AG08396 (cell line): ENCODE results near the gene NPTX1.

Experiments
- DNase-seq: peaks from one replicate; pipeline ENCODE4 v3.0.0; 2012; ENCODE audit warnings: low spot score, mixed read lengths

Gene NPTX1

DNA sequence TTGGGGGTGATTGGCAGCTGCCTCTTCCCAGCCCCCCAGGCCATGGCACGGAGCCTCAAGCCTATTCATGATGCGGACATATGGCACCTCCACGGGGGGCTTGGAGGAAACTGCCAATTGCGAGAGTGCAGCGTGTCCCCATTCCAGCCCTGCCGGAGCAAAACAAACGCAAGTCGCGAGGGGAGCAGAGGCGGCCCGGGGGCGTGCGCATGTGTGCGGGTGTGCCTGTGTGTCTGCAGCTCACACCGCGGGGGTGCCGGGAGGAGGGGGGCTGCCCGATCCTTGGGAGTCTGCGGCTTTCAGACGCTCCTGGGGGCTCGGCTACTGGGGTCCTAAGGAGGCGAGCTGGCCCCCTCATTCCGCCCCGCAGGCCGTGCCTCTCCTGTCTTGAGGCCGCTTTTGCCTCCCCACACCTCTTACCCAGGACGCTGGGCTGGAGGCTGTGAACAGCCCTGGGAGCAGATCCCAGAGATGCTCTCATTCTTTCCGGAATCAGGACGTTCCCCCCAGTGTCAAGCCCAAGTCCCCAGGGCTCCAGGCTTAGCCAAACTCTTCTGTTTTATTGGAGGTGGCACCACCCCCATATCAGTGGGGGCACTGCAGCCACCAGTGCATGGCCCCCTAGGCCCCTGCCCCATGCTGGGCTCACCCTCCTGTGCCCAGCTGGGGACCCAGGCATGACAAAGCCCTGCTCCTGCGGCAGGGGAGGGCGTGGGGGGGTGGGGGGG, 32.3 kb downstream of the NPTX1 start:
- no peak for DNase-seq

DNA sequence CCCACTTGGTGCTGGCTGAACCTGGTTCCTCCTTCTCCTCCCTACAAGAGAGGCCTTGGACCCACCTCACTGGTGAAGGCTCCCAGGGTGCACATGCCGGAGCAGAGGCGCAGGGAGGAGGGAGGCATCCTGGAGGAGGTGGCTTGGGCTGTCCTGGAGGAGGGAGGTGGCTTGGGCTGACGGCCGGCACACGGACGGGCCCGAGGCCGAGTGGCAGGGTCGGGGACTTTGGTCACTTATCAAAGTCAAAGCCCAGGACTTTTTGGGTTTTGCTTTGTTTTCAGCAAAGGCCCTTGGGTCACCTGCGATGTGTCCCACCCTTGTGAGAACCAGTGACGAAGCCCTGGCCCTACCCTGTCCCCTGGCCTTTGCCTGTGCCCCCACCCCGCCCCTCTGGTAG, 32.9 kb downstream of the NPTX1 start:
- DNase-seq = no peak

DNA sequence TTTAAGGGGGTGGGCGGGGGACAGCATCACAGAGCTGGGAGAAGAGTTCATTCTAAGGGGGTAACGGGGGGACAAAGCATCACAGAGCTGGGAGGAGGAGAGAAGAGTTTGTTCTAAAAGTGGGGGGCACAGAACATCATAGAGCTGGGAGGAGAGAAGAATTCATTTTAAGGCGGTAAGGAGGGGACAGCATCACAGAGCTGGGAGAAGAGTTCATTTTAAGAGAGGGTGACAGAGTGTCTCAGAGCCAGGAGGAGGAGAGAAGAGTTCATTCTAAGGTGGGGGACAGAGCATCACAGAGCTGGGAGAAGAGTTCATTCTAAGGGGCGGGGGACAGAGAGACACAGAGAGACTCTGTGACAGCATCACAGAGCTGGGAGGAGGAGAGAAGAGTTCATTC, 33.6 kb downstream of the NPTX1 start:
- no peak for DNase-seq

GRCh38 chr17:80442323-80442659, 34.1 kb downstream of the NPTX1 start:
- no peak for DNase-seq

GRCh38 chr17:80441598-80442322, 34.6 kb downstream of the NPTX1 start:
- DNase-seq = no peak

DNA sequence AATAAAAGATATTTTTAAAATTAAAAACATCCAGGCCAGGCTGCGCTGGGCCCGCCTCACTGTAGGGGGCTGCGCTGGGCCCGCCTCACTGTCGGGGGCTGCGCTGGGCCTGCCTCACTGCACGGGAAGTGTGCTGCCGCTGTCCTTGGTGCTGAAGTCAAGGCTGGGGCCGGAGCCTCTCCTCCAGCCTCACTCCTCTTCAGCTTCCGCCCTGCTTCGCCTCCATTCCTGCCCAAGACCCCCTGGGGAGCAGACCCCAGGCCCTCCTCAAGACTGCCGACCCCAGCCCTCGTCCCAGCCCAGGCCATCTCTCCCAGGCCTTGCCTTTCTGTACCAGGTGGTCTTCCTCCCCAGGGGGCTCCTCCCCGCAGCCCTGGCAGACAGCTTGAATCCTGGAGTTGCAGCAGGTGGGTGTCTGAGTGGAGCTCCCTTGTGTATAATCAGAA, 35.3 kb downstream of the NPTX1 start:
- peak; percentile 89 for DNase-seq

DNA sequence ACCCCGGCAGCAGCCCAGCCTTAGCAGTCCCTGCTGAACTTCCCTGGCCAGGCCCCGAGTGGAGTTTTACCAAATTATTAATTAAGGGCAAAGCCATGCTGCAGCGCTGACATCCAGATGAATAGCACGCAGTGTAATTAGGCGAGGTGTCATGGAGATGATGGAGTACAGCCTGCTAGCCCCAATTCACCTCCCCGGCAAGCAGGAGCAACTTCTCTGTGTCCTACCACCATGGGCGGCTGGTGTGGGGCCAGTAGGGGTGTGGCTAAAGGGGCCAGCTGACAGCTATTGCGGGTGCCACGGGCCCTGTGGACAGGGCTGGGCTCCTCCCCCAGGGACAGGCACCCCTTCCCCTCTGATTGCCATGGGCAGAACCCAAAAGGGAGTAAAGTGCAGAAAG, 36.9 kb downstream of the NPTX1 start:
- no peak for DNase-seq

GRCh38 chr17:80438806-80439205, 37.6 kb downstream of the NPTX1 start:
- no peak for DNase-seq

DNA sequence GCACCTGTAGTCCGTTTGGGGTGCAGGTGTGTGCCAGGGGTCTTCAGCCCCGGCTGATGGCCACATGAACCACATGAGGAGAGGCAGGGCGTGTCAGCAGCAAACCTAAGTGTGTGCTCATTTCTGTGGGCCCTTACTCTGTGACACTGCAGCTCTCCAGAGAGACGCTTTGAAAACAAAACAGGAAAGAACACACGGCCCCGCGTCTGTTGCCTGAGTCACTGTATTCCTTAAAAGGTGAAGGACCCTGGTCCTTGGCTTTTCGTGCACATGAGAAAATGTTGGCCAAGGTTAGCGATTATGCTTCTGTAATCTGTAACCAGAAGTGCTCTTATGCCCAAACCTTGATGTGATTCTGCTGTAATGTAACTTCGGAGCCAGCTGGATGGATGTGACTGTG, 38.9 kb downstream of the NPTX1 start:
- DNase-seq = no peak

GRCh38 chr17:80433916-80434666, 42.3 kb downstream of the NPTX1 start:
- DNase-seq = no peak

DNA sequence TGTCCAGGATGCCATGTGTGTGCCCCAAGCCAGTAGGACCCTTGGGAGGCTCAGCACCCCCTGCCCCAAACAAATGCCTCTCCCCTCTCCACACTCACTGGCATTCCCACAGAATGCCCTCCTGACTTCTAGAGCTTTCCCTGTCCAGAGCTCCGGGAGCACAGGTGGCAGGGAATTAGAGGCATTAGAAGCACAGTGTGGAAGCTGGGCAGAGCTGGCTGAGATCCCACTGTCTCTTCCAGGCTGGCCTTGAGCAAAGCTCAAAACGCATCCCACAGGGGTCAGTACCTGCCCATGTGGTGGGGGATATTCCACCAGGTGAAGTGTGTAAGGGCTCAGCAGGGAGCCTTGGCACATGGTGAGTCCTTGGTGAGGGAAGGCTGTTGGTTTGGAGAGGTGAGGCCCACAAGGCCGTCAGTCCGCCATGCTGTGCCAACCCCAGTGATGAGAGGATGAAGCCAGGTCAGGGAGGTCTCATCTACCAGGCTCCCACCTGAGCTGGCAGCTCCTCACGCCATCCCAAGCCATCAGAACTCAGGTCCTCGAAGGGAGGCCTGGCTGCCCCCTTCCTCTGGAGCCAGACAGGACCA, 43.4 kb downstream of the NPTX1 start:
- no peak for DNase-seq

GRCh38 chr17:80432350-80432955, 44.0 kb downstream of the NPTX1 start:
- DNase-seq = no peak

- no peak for DNase-seq
Observed at GRCh38 chr17:80431246-80432195, 44.9 kb downstream of the NPTX1 start.

DNA sequence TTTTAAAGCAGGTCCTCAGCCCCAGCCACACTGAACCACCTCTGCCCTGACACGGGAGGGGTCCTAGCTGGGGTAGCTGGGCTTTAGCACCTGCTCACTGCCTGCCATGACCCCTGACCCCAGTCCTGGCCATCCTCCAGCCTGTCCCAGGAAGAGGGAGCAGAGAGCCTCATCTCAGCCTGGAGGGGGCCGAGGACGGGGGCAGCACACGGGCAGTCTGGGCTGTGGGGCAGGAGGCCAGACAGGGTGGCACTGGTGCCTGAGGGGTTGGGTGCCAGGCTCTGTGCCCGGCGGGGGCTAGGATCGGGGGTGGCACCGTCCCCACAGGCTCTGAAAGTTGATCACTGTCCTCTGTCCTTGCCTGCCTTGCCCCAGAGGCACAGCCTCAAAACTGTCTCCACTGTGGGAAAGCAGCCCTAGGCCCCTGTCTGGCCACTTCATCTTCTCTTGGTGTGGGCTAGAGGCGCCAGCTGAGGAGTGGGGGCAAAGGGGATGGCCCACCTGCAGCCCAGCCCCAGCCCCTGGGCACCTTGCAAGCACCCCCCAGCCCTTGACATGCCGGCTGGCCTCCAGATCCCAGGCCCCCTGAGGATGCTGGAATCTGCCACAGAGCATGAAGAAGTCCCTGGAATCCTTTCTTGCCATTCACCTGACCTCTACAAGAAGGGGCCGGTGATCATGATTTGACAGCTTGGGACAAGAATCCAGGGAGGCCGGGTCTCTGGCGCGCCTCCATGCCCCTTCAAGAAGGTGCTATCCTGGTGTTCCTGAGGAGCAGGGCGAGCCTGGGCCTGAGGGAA, 45.8 kb downstream of the NPTX1 start:
- DNase-seq = no peak

- no peak for DNase-seq
Observed at GRCh38 chr17:80429356-80430275, 46.8 kb downstream of the NPTX1 start.

DNA sequence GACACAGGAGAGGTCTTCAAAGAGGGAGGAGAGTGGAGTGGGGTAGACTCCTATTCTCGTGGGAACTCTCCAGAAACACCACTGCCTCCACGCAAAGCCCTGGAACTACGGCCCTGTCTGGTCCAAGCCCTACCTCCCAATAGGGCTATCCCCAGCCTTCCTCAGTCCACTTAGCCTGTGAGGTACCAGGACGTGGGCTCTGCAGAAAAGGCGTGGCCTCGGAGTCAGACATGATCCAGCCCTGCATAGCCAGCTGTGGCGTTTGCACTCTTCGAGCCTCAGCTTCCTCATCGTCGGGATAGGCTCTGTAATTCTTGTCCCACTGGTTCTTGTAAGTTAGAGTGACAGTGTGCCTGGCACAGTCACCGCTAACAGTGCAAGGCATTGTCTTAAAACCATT, 47.6 kb downstream of the NPTX1 start:
- DNase-seq = no peak

GRCh38 chr17:80428363-80428762, 48.0 kb downstream of the NPTX1 start:
- DNase-seq = no peak

DNA sequence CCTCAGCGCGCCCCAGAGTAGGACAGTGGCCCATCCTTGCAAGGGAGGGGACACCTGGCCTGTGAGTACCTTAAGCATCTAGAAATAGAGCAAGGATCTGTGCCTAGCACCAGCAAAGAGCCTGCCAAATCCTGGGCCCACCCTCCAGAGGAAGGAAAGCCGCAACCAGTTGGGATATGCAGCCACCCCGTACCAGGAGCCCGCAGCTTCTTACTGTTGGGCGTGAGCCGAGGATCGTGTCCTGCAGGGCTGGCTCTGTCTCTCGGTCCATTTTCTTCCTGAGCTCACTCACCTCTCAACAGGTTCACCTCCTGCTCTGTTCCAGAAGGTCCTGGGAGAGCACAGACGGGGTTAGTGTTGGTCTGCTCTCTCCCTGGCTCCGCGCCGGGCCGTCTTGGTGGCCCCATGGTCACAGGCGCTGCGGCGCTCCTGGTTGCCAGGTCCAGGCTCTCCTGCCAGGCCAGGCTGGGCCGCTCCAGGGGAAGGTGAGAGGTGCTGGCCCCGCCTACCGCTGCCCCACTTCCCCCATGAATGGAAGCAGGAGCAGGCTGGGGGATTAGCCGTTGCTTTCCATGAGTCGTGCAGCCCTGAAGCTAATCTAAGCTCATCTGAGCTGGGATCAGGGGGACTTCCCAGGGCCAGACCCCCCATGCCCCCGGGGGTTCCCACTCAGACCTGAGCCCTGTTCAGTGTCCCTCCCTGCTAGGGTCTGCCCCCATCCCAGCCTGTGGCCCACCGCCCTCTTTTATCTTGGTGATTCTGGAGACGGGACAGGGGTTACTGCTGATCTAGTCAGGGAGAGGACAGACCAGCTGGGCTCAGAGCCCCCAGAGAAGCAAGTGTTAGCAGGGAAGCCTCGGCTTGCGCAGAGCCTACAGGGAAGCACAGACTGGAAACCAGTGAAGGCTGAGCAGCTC, 48.8 kb downstream of the NPTX1 start:
- DNase-seq = no peak
